ENCODE results near the gene RHBDD1.

The RHBDD1 gene

GRCh38 chr2:226796012-226796839 lies 39.6 kb upstream of the RHBDD1 start:
- peaks cover 28% of the 10 kb centered on the region for H3K4me1 Mint-ChIP-seq (ENCODE audit: low read depth)
- H3K36me3 Mint-ChIP-seq (ENCODE audit: low read depth), result peaks cover 1% of the 10 kb centered on the region
- H3K27me3 Mint-ChIP-seq (ENCODE audit: low read depth), result no peaks in the 10 kb centered on the region
- H3K9me3 Mint-ChIP-seq, result no peaks in the 10 kb centered on the region
- no peak overlapping the region for H3K27ac Mint-ChIP-seq
- no peak overlapping the region for H3K4me3 Mint-ChIP-seq
- DNase-seq (ENCODE audit: low spot score), result no peak

- H3K9me3 Mint-ChIP-seq, result no peaks in the 10 kb centered on the region
- H3K36me3 Mint-ChIP-seq (ENCODE audit: low read depth), result no peaks in the 10 kb centered on the region
- no peak overlapping the region for H3K27ac Mint-ChIP-seq
- H3K4me3 Mint-ChIP-seq, result peak overlapping the region; percentile 38
- no peaks in the 10 kb centered on the region for H3K27me3 Mint-ChIP-seq (ENCODE audit: low read depth)
- no peak for DNase-seq (ENCODE audit: low spot score)
- H3K4me1 Mint-ChIP-seq (ENCODE audit: low read depth), result peaks cover 32% of the 10 kb centered on the region
These were observed 39.0 kb upstream of the RHBDD1 start for GRCh38 chr2:226796840-226797288.

- Mint-ChIP-seq H3K9me3 (no peaks in the 10 kb centered on the region), H3K27me3 (ENCODE audit: low read depth) (no peaks in the 10 kb centered on the region), H3K27ac (no peak overlapping the region), H3K4me1 (ENCODE audit: low read depth) (peaks cover 28% of the 10 kb centered on the region), H3K36me3 (ENCODE audit: low read depth) (no peaks in the 10 kb centered on the region), H3K4me3 (peak overlapping the region; percentile 38)
- DNase-seq (ENCODE audit: low spot score), result no peak
These were observed 38.4 kb upstream of the RHBDD1 start for GRCh38 chr2:226797289-226797988.

- Mint-ChIP-seq H3K36me3 (ENCODE audit: low read depth) (no peaks in the 10 kb centered on the region), H3K4me3 (peak overlapping the region; percentile 83), H3K4me1 (ENCODE audit: low read depth) (peaks cover 29% of the 10 kb centered on the region), H3K27ac (no peak overlapping the region), H3K27me3 (ENCODE audit: low read depth) (peaks cover 4% of the 10 kb centered on the region), H3K9me3 (no peaks in the 10 kb centered on the region)
- DNase-seq (ENCODE audit: low spot score), result no peak
These were observed 37.8 kb upstream of the RHBDD1 start for GRCh38 chr2:226797989-226798421.

- Mint-ChIP-seq H3K27ac (peak overlapping the region; percentile 55), H3K27me3 (ENCODE audit: low read depth) (peaks cover 8% of the 10 kb centered on the region), H3K9me3 (no peaks in the 10 kb centered on the region), H3K4me1 (ENCODE audit: low read depth) (peaks cover 28% of the 10 kb centered on the region), H3K36me3 (ENCODE audit: low read depth) (no peaks in the 10 kb centered on the region), H3K4me3 (peak overlapping the region; percentile 83)
- DNase-seq (ENCODE audit: low spot score), result peak; percentile 32
These were observed 37.2 kb upstream of the RHBDD1 start for GRCh38 chr2:226798422-226799210.

GRCh38 chr2:226799211-226799975 lies 36.5 kb upstream of the RHBDD1 start, which contains the start of gene IRS1:
Gene IRS1 (minus strand): TSS chr2:226799820. CDS start chr2:226798738, 1,082 bp downstream.
- peaks cover 22% of the 10 kb centered on the region for H3K4me1 Mint-ChIP-seq (ENCODE audit: low read depth)

GRCh38 chr2:226799976-226800940 lies 35.6 kb upstream of the RHBDD1 start:
- Mint-ChIP-seq H3K4me3 (peak overlapping the region; percentile 71), H3K27me3 (ENCODE audit: low read depth) (peaks cover 11% of the 10 kb centered on the region), H3K36me3 (ENCODE audit: low read depth) (no peaks in the 10 kb centered on the region), H3K4me1 (ENCODE audit: low read depth) (peaks cover 19% of the 10 kb centered on the region), H3K9me3 (no peaks in the 10 kb centered on the region), H3K27ac (peak overlapping the region; percentile 43)
- no peak for DNase-seq (ENCODE audit: low spot score)

More at GRCh38 chr2:226799211-226799975, 36.5 kb upstream of the RHBDD1 start, which contains the start of gene IRS1:
- peak within 1 kb of the TSS; percentile 83 for H3K4me3 Mint-ChIP-seq
- peak within 1 kb of the TSS; percentile 55 for H3K27ac Mint-ChIP-seq
- peak; percentile 59 for DNase-seq (ENCODE audit: low spot score)
- H3K36me3 Mint-ChIP-seq (ENCODE audit: low read depth), result no peaks in the 10 kb centered on the region
- peaks cover 9% of the 10 kb centered on the region for H3K27me3 Mint-ChIP-seq (ENCODE audit: low read depth)
- H3K9me3 Mint-ChIP-seq, result no peaks in the 10 kb centered on the region

GRCh38 chr2:226800941-226801784 lies 34.7 kb upstream of the RHBDD1 start:
- Mint-ChIP-seq H3K4me3 (peak overlapping the region; percentile 71), H3K9me3 (no peaks in the 10 kb centered on the region), H3K4me1 (ENCODE audit: low read depth) (peaks cover 19% of the 10 kb centered on the region), H3K36me3 (ENCODE audit: low read depth) (no peaks in the 10 kb centered on the region), H3K27me3 (ENCODE audit: low read depth) (peaks cover 16% of the 10 kb centered on the region), H3K27ac (peak overlapping the region; percentile 45)
- peak; percentile 80 for DNase-seq (ENCODE audit: low spot score)

- H3K36me3 Mint-ChIP-seq (ENCODE audit: low read depth), result no peaks in the 10 kb centered on the region
- no peak for DNase-seq (ENCODE audit: low spot score)
- H3K4me1 Mint-ChIP-seq (ENCODE audit: low read depth), result peaks cover 19% of the 10 kb centered on the region
- H3K4me3 Mint-ChIP-seq, result no peak overlapping the region
- H3K27ac Mint-ChIP-seq, result no peak overlapping the region
- H3K9me3 Mint-ChIP-seq, result no peaks in the 10 kb centered on the region
- peaks cover 24% of the 10 kb centered on the region for H3K27me3 Mint-ChIP-seq (ENCODE audit: low read depth)
These were observed 33.3 kb upstream of the RHBDD1 start for GRCh38 chr2:226802573-226802972.

- DNase-seq (ENCODE audit: low spot score), result no peak
- Mint-ChIP-seq H3K4me1 (ENCODE audit: low read depth) (peaks cover 17% of the 10 kb centered on the region), H3K36me3 (ENCODE audit: low read depth) (no peaks in the 10 kb centered on the region), H3K9me3 (no peaks in the 10 kb centered on the region), H3K27me3 (ENCODE audit: low read depth) (peaks cover 28% of the 10 kb centered on the region), H3K27ac (no peak overlapping the region), H3K4me3 (no peak overlapping the region)
These were observed 32.4 kb upstream of the RHBDD1 start for GRCh38 chr2:226803410-226803809.

GRCh38 chr2:226813148-226813701 lies 22.6 kb upstream of the RHBDD1 start:
- DNase-seq (ENCODE audit: low spot score), result no peak
- peaks cover 16% of the 10 kb centered on the region for H3K27me3 Mint-ChIP-seq (ENCODE audit: low read depth)
- no peaks in the 10 kb centered on the region for H3K4me1 Mint-ChIP-seq (ENCODE audit: low read depth)
- no peaks in the 10 kb centered on the region for H3K36me3 Mint-ChIP-seq (ENCODE audit: low read depth)
- no peak overlapping the region for H3K27ac Mint-ChIP-seq
- no peaks in the 10 kb centered on the region for H3K9me3 Mint-ChIP-seq
- H3K4me3 Mint-ChIP-seq, result no peak overlapping the region

Measured in T-helper 2 cell treated with Interferon-gamma antibody and Interleukin-4, amounts not matched to agents 5 μg/mL and 100 μg/mL, for 36 hours (primary cell).